Transverse colon (tissue), 3 donors: ENCODE data around the gene ZFP57.

Experiments used
- CTCF ChIP-seq, 5 experiments: fragments of 200-600 bp in 3 of 5; fragments of 450-650 bp in 2 of 5; sonication (generic) in 3 of 5; IDR thresholded peaks; 1 replicate in 2 of 5; 2 replicates in 3 of 5; pipeline ENCODE4 v1.5.1; 2016 to 2017; ENCODE audit warnings: antibody characterized with exemption in 5 of 5, inconsistent platforms in 3 of 5, mild to moderate bottlenecking in 2 of 5, moderate library complexity in 1 of 5
- EP300 ChIP-seq: sonication (generic); formaldehyde crosslinking; IDR thresholded peaks from one replicate; pipeline ENCODE4 v1.6.1; 2017; ENCODE audit warnings: antibody characterized with exemption, low read depth

- TF ChIP-seq EP300 (no peak), CTCF (IDR thresholded peaks at IDR 0.05) (peak; percentile 47 to 66 (median 57))
These were observed 29.3 kb downstream of the ZFP57 start for GRCh38 chr6:29651413-29652197.
